ENCODE results near the gene RABGAP1L.

The RABGAP1L gene

DNA sequence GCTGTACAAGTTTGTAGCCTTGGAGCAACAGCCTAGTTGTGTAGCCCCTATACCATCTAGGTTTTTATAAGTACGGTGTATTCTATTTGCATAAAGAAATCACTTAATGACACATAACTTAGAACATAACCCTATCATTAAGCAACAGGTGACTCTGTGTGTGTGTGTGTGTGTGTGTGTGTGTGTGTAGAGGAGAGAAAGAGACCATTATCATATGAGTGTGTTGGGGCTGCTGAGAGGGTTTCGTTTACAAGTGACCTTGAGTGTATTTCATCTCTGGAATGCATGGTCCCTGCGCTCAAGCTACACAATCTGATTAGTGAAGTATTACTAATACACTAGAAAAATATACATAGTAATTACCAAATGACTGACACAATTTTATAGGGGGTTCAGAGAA is 115.1 kb downstream of the RABGAP1L start:
- H3K27ac Mint-ChIP-seq = peak overlapping the region in 1 of 3 experiments; percentile 10
- H3K4me1 Mint-ChIP-seq = no peaks in the 10 kb centered on the region
- H3K36me3 Mint-ChIP-seq (ENCODE audit: low read depth) = no peaks in the 10 kb centered on the region
- H3K4me3 Mint-ChIP-seq = no peak overlapping the region
- no peaks in the 10 kb centered on the region for H3K27me3 Mint-ChIP-seq (ENCODE audit: low read depth)
- H3K9me3 Mint-ChIP-seq = no peaks in the 10 kb centered on the region
- TF ChIP-seq, protein P1, sequence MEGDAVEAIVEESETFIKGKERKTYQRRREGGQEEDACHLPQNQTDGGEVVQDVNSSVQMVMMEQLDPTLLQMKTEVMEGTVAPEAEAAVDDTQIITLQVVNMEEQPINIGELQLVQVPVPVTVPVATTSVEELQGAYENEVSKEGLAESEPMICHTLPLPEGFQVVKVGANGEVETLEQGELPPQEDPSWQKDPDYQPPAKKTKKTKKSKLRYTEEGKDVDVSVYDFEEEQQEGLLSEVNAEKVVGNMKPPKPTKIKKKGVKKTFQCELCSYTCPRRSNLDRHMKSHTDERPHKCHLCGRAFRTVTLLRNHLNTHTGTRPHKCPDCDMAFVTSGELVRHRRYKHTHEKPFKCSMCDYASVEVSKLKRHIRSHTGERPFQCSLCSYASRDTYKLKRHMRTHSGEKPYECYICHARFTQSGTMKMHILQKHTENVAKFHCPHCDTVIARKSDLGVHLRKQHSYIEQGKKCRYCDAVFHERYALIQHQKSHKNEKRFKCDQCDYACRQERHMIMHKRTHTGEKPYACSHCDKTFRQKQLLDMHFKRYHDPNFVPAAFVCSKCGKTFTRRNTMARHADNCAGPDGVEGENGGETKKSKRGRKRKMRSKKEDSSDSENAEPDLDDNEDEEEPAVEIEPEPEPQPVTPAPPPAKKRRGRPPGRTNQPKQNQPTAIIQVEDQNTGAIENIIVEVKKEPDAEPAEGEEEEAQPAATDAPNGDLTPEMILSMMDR (IDR thresholded peaks at IDR 0.05; ENCODE audit: unreplicated experiment in 3 of 3) = no peak

DNA sequence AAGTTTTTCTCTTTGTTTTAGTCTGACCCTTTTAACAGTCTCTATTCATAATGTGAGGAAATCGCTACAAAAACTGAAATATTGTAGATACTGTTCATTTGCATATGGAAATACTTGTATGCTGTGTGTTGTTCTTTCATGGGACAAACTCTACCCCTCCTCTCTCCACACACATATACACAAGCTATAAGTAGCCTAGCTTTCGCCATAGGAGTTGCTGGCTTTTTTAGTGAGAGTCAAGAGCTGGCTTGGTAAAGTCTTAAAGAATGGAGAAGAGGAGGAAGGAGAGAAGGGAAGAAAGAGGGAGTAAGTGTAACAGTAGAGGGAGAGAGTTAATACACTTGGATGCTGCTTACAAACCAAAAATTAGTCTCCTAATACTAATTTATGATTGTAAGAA is 115.6 kb downstream of the RABGAP1L start:
- TF ChIP-seq, protein P1 (IDR thresholded peaks at IDR 0.05; ENCODE audit: unreplicated experiment in 3 of 3) = no peak
- Mint-ChIP-seq H3K9me3 (no peaks in the 10 kb centered on the region), H3K4me1 (no peaks in the 10 kb centered on the region), H3K27me3 (ENCODE audit: low read depth) (no peaks in the 10 kb centered on the region), H3K4me3 (no peak overlapping the region), H3K36me3 (ENCODE audit: low read depth) (peaks cover 3% of the 10 kb centered on the region), H3K27ac (no peak overlapping the region)

DNA sequence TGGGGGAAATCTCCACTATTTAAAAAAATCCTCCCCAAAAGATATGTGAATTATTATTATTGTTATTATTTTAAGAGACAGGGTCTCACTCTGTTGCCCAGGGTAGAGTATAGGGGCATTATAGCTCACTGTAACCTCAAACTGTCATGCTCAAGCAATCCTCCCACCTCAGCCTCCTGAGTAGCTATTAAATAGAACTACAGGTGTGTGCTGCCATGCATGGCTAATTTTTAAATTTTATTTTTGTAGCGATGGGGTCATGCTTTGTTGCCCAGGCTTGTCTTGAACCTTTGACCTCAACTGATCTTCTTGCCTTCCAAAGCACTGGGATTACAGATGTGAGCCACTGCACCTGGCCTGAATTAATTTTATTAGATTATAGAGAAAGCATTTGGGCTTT is 116.8 kb downstream of the RABGAP1L start:
- no peaks in the 10 kb centered on the region for H3K4me1 Mint-ChIP-seq
- H3K36me3 Mint-ChIP-seq (ENCODE audit: low read depth) = peaks cover 13% of the 10 kb centered on the region
- H3K27ac Mint-ChIP-seq = no peak overlapping the region

DNA sequence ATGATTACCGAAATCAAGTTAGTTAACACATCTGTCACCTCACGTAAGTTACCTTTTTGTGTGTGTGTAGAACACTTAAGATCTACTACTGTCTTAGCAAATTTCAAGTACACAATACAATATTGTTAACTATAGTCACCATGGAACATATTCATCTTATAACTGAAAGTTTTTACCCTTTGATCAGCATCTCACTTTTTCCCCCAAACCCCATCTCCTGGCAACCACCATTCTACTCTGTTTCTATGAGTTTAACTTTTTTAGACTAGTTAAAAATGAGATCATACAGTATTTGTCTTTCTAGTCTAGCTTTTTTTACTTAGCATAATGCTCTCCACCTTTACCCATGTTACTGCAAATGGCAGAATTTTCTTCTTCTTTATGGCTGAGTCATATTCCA is 124.7 kb downstream of the RABGAP1L start:
- TF ChIP-seq, protein P1 (IDR thresholded peaks at IDR 0.05; ENCODE audit: unreplicated experiment in 3 of 3) = no peak
- Mint-ChIP-seq H3K27ac (no peak overlapping the region), H3K9me3 (peaks cover 8% of the 10 kb centered on the region), H3K4me3 (no peak overlapping the region), H3K36me3 (ENCODE audit: low read depth) (peaks cover 52% of the 10 kb centered on the region), H3K4me1 (no peaks in the 10 kb centered on the region), H3K27me3 (ENCODE audit: low read depth) (no peaks in the 10 kb centered on the region)

More for the DNA sequence above, 116.8 kb downstream of the RABGAP1L start:
- Mint-ChIP-seq H3K27me3 (ENCODE audit: low read depth) (no peaks in the 10 kb centered on the region), H3K4me3 (no peak overlapping the region), H3K9me3 (no peaks in the 10 kb centered on the region)
- TF ChIP-seq, protein P1 (IDR thresholded peaks at IDR 0.05; ENCODE audit: unreplicated experiment in 3 of 3) = no peak

DNA sequence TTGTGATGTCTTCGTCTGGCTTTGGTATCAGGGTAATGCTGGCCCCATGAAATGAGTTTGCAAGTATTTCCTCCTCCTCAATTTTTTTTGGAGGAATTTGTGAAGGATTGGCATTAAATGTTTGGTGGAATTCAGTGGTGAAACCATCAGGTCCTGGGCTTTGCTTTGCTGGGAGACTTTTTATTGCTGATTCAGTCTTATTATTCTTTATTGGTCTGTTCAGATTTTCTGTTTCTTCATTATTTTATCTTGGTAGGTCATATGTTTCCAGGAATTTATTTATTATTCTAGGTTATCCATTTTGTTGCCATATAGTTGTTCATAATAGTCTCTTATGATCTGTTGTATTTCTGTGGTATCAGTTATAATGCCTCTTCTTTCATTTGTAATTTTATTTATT is 126.7 kb downstream of the RABGAP1L start:
- TF ChIP-seq, protein P1 (IDR thresholded peaks at IDR 0.05; ENCODE audit: unreplicated experiment in 3 of 3) = no peak
- Mint-ChIP-seq H3K4me1 (no peaks in the 10 kb centered on the region), H3K36me3 (ENCODE audit: low read depth) (peaks cover 59% of the 10 kb centered on the region), H3K27me3 (ENCODE audit: low read depth) (no peaks in the 10 kb centered on the region), H3K9me3 (peaks cover 17% of the 10 kb centered on the region), H3K4me3 (no peak overlapping the region), H3K27ac (no peak overlapping the region)

DNA sequence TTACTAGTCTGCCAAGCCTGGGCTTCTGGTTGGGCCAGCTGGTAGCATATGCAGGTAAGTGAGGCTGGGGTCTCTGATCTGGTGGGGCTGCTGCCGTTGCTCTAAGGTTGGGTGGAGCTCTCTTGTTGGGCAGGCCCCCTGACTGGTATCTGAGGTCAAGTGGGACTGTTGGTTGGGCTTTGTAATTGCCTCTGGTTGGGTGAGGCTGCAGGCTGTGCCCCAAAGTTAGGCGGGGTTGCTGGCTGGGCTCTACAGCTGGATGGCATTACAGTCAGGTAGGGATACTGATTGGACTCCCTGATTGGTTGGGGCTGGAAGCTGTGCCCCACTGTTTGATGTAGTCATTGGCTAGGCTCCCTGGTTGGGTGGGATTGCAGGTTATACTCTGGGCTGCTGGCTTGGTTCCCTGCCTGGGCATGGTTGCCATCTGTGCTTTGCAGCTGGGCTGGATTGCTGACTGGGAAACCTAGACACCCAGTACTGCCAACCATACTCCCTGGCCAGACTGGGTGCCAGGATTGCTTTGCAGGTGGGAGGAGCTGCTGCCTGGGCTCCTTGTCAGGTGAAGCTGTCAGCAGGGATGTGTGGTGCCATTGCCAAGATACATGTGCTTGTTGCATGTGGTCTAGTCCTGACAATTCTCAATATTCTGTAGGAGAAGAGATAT is 130.5 kb downstream of the RABGAP1L start:
- no peak overlapping the region for H3K4me3 Mint-ChIP-seq
- TF ChIP-seq, protein P1 (IDR thresholded peaks at IDR 0.05; ENCODE audit: unreplicated experiment in 3 of 3) = no peak

More for the DNA sequence above, 130.5 kb downstream of the RABGAP1L start:
- Mint-ChIP-seq H3K27me3 (ENCODE audit: low read depth) (no peaks in the 10 kb centered on the region), H3K4me1 (no peaks in the 10 kb centered on the region), H3K27ac (no peak overlapping the region), H3K36me3 (ENCODE audit: low read depth) (peaks cover 46% of the 10 kb centered on the region), H3K9me3 (peaks cover 20% of the 10 kb centered on the region)
